IMR-90 (cell line): ENCODE results near the gene TMEM223. TPM values are rescaled to one million over a fixed set of nuclear protein-coding genes. Genes with fewer than 3 reads are reported as not detected.

Experiments
- ATAC-seq: fragments of 200-7000 bp; cut with Tn5 transposase; 2 replicates; pipeline ENCODE4 v1.9.1; 2020; ENCODE audit warnings: low read depth, mild to moderate bottlenecking, moderate library complexity
- BruUV-seq: library from RNA; stranded (reverse); fragments of 400-500 nt; replicated peaks from 2 replicates; lab custom pipeline; 2021; lab: Mats Ljungman, UMichigan
- CTCF ChIA-PET: fragments of 300-600 bp; formaldehyde crosslinking; extraction: SDS; loops from one replicate; lab custom pipeline; 2021; ENCODE audit warnings: antibody characterized with exemption; lab: Yijun Ruan, JAX
- POLR2A ChIA-PET: fragments of 300-600 bp; sonication (Branson Sonifier 250); formaldehyde crosslinking; loops from one replicate; lab custom pipeline; 2022; ENCODE audit warnings: antibody characterized with exemption; ENCODE audit not compliant: unreplicated experiment; lab: Charles Lee
- DNase-seq: peaks from one replicate; pipeline ENCODE4 v3.0.0; 2013
- H2AFZ ChIP-seq: replicated peaks from 2 replicates; pipeline ENCODE3; 2013; ENCODE audit warnings: low read length, mild to moderate bottlenecking; ENCODE audit not compliant: poor library complexity
- H2AK5ac ChIP-seq: 2 replicates; pipeline ENCODE4 v1.6.1; 2013; ENCODE audit warnings: low read depth, low read length, inconsistent platforms
- H2AK9ac ChIP-seq: replicated peaks from 2 replicates; pipeline ENCODE3; 2013; ENCODE audit warnings: mild to moderate bottlenecking, low read depth, low read length, moderate library complexity; ENCODE audit not compliant: poor library complexity
- H2BK120ac ChIP-seq: 2 replicates; pipeline ENCODE4 v1.6.1; 2013; ENCODE audit warnings: low read depth, low read length, inconsistent platforms
- H2BK15ac ChIP-seq: 3 replicates; pipeline ENCODE4 v1.6.1; 2013; ENCODE audit warnings: low read depth, low read length, inconsistent platforms
- H2BK20ac ChIP-seq: 2 replicates; pipeline ENCODE4 v1.6.1; 2013; ENCODE audit warnings: low read depth, mild to moderate bottlenecking, inconsistent platforms, low read length, moderate library complexity
- H2BK5ac ChIP-seq: 2 replicates; pipeline ENCODE4 v1.6.1; 2013; ENCODE audit warnings: mild to moderate bottlenecking, low read depth, low read length, inconsistent platforms; ENCODE audit not compliant: poor library complexity, severe bottlenecking
- H3K14ac ChIP-seq: replicated peaks from 2 replicates; pipeline ENCODE4 v1.6.1; 2013; ENCODE audit warnings: low read depth, low read length, inconsistent platforms
- H3K18ac ChIP-seq: 2 replicates; pipeline ENCODE4 v1.6.1; 2013; ENCODE audit warnings: low read depth, low read length, control low read depth
- H3K23ac ChIP-seq: 2 replicates; pipeline ENCODE4 v1.6.1; 2013; ENCODE audit warnings: low read depth, low read length, inconsistent platforms
- H3K27ac ChIP-seq: 2 replicates; pipeline ENCODE4 v1.5.1; 2013; ENCODE audit warnings: mild to moderate bottlenecking, control low read depth, low read length; ENCODE audit not compliant: insufficient read depth
- H3K27me3 ChIP-seq: 2 replicates; pipeline ENCODE4 v1.6.1; 2013; ENCODE audit warnings: low read length; ENCODE audit not compliant: control insufficient read depth, insufficient read depth
- H3K36me3 ChIP-seq: 2 replicates; pipeline ENCODE4 v1.6.1; 2013; ENCODE audit warnings: low read length, mixed read lengths; ENCODE audit not compliant: control insufficient read depth, insufficient read depth
- H3K4ac ChIP-seq: 2 replicates; pipeline ENCODE4 v1.6.1; 2013; ENCODE audit warnings: low read depth, low read length, inconsistent platforms
- H3K4me1 ChIP-seq: 2 replicates; pipeline ENCODE4 v1.6.1; 2013; ENCODE audit warnings: low read length, mixed read lengths; ENCODE audit not compliant: control insufficient read depth, insufficient read depth
- H3K4me2 ChIP-seq: 2 replicates; pipeline ENCODE4 v1.6.1; 2013; ENCODE audit warnings: low read depth, mild to moderate bottlenecking, control low read depth, low read length, moderate library complexity
- H3K4me3 ChIP-seq: 2 replicates; pipeline ENCODE4 v1.5.1; 2013; ENCODE audit warnings: low read depth, mild to moderate bottlenecking, control low read depth, low read length, moderate library complexity; ENCODE audit not compliant: insufficient read depth
- H3K56ac ChIP-seq: 2 replicates; pipeline ENCODE4 v1.6.1; 2013; ENCODE audit warnings: low read length, inconsistent platforms; ENCODE audit not compliant: insufficient read depth; ENCODE audit errors: extremely low read depth
- H3K79me1 ChIP-seq, 2 experiments: 2 replicates each; pipeline ENCODE4 v1.6.1; 2013; ENCODE audit warnings: low read length in 2 of 2, inconsistent platforms in 1 of 2, low read depth in 1 of 2
- H3K9ac ChIP-seq: 2 replicates; pipeline ENCODE4 v1.6.1; 2013; ENCODE audit warnings: low read depth, low read length, control low read depth
- H3K9me1 ChIP-seq: 2 replicates; pipeline ENCODE4 v1.6.1; 2013; ENCODE audit warnings: low read length, inconsistent platforms; ENCODE audit not compliant: insufficient read depth
- H3K9me3 ChIP-seq: 2 replicates; pipeline ENCODE4 v1.6.1; 2013; ENCODE audit warnings: low read length; ENCODE audit not compliant: control insufficient read depth, insufficient read depth
- H4K20me1 ChIP-seq: 2 replicates; pipeline ENCODE4 v1.6.1; 2013; ENCODE audit warnings: low read length, inconsistent platforms; ENCODE audit not compliant: insufficient read depth
- H4K5ac ChIP-seq: 2 replicates; pipeline ENCODE4 v1.6.1; 2013; ENCODE audit warnings: mild to moderate bottlenecking, low read depth, low read length, control low read depth
- H4K8ac ChIP-seq, 2 experiments: 2 replicates each; pipeline ENCODE4 v1.6.1; 2013; ENCODE audit warnings: low read depth in 2 of 2, low read length in 2 of 2, control low read depth in 1 of 2, inconsistent platforms in 1 of 2
- H4K91ac ChIP-seq: 2 replicates; pipeline ENCODE4 v1.6.1; 2013; ENCODE audit warnings: low read depth, low read length, inconsistent platforms; ENCODE audit not compliant: insufficient read depth
- BHLHE40 ChIP-seq: fragments of 150-350 bp; IDR thresholded peaks from 2 replicates; pipeline ENCODE4 v1.6.1; 2016; ENCODE audit warnings: mild to moderate bottlenecking, low read depth, low read length
- CEBPB ChIP-seq: IDR thresholded peaks from 2 replicates; pipeline ENCODE4 v1.6.1; 2012; ENCODE audit warnings: low read depth, low read length, improper control_type of control experiment
- CHD1 ChIP-seq: IDR thresholded peaks from 2 replicates; pipeline ENCODE4 v1.6.1; 2012; ENCODE audit warnings: low read depth, low read length, improper control_type of control experiment
- CTCF ChIP-seq: conservative IDR thresholded peaks from 2 replicates; pipeline ENCODE4 v1.5.1; 2012; ENCODE audit warnings: mild to moderate bottlenecking, low read depth, low read length, improper control_type of control experiment
- ELK1 ChIP-seq: fragments of 150-350 bp; IDR thresholded peaks from 2 replicates; pipeline ENCODE4 v1.6.1; 2016; ENCODE audit warnings: low read depth, mild to moderate bottlenecking, low read length, moderate library complexity, borderline replicate concordance
- FOS ChIP-seq: fragments of 150-350 bp; IDR thresholded peaks from 2 replicates; pipeline ENCODE4 v1.6.1; 2016; ENCODE audit warnings: low read depth, low read length
- MAFK ChIP-seq: IDR thresholded peaks from 2 replicates; pipeline ENCODE4 v1.6.1; 2012; ENCODE audit warnings: low read depth, low read length, improper control_type of control experiment
- MAZ ChIP-seq: IDR thresholded peaks from 2 replicates; pipeline ENCODE4 v1.6.1; 2012; ENCODE audit warnings: low read depth, mild to moderate bottlenecking, low read length, improper control_type of control experiment, moderate library complexity, borderline replicate concordance
- MXI1 ChIP-seq: IDR thresholded peaks from 2 replicates; pipeline ENCODE4 v1.6.1; 2012; ENCODE audit warnings: low read depth, mild to moderate bottlenecking, low read length, moderate library complexity, borderline replicate concordance
- NFE2L2 ChIP-seq: fragments of 150-350 bp; IDR thresholded peaks from 2 replicates; pipeline ENCODE4 v1.6.1; 2016; ENCODE audit warnings: low read depth, mild to moderate bottlenecking, low read length
- POLR2A ChIP-seq: IDR thresholded peaks from 2 replicates; pipeline ENCODE4 v1.6.1; 2012; ENCODE audit warnings: mild to moderate bottlenecking, low read depth, low read length
- RAD21 ChIP-seq: IDR thresholded peaks from 2 replicates; pipeline ENCODE4 v1.6.1; 2012; ENCODE audit warnings: low read length, improper control_type of control experiment
- RCOR1 ChIP-seq: IDR thresholded peaks from 2 replicates; pipeline ENCODE4 v1.6.1; 2012; ENCODE audit warnings: mild to moderate bottlenecking, low read length, improper control_type of control experiment; ENCODE audit not compliant: insufficient replicate concordance
- RFX5 ChIP-seq: IDR thresholded peaks from 2 replicates; pipeline ENCODE4 v1.8.0; 2012; ENCODE audit warnings: low read depth, mild to moderate bottlenecking, low read length, moderate library complexity
- SMC3 ChIP-seq: fragments of 150-350 bp; IDR thresholded peaks from 2 replicates; pipeline ENCODE4 v1.6.1; 2016; ENCODE audit warnings: low read depth, mild to moderate bottlenecking, antibody characterized with exemption, low read length, moderate library complexity
- USF2 ChIP-seq: fragments of 150-350 bp; IDR thresholded peaks from 2 replicates; pipeline ENCODE4 v1.6.1; 2017; ENCODE audit warnings: mild to moderate bottlenecking, antibody characterized with exemption, low read length, low read depth
- WGBS, 2 experiments: methylation state at CpG; one replicate each; pipeline versions ENCODE4 v1.1.5 to v1.1.7; 2013; ENCODE audit warnings: missing lambda C conversion rate in 2 of 2; ENCODE audit not compliant: insufficient read length in 1 of 2; ENCODE audit errors: extremely low coverage in 2 of 2; 5-methylcytosine and 5-hydroxymethylcytosine counted together
- dilution Hi-C: fragments of 300-500 bp; cut with HindIII; formaldehyde crosslinking; loops from one replicate; pipeline ENCODE4 v1.14.3; 2018; ENCODE audit warnings: low sequenced_read_pairs; ENCODE audit not compliant: unreplicated experiment
- in situ Hi-C: fragments of 300-500 bp; cut with MboI; formaldehyde crosslinking; loops from 3 replicates; pipeline ENCODE4 v1.14.3; 2019; ENCODE audit warnings: low sequenced_read_pairs, inconsistent platforms, mixed read lengths
- intact Hi-C: fragments of 100-400 bp; cut with micrococcal nuclease; formaldehyde crosslinking; loops from 2 replicates; pipeline ENCODE4 v1.10.0; 2022
- polyA plus RNA-seq, 3 experiments: library from polyadenylated mRNA; depleted of rRNA; stranded (reverse); fragments of >200 nt; gene quantifications; 2 replicates each; pipeline ENCODE4 v1.2.3, GENCODE V29; 2012; ENCODE audit warnings: low replicate concordance in 1 of 3
- total RNA-seq: library from RNA; depleted of rRNA; stranded (reverse); fragments of >200 nt; gene quantifications from 2 replicates; pipeline ENCODE4 v1.2.3, GENCODE V29; 2012

TMEM223 gene
- total and polyA plus RNA-seq, 2 of the 4 experiments (the other 2 are of a cell fraction), result 9.7 to 15.7 TPM

DNA sequence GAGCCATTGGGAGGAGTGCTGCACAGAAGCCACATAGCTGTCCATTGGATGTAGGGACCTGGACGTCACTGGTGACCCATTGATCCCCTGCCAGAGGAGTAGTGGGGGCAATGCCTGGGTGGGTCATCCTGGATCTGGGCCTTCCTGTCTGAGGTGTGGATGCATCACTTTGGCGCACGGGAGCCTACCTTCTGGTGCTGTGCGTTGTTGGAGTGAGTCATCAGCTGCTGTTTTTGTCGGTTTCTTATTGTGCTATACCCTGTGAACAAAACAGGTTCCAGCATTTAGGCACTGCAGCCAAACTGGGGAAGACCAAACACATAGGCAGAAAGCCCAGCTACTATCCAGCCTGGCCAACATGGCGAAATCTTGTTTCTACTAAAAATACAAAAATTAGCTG is 17.4 kb downstream of the TMEM223 start:
- no TSS peak for BruUV-seq
- dilution Hi-C loops (no loop called here), in situ Hi-C loops (no loop called here), intact Hi-C loops (no loop called here)
- Histone ChIP-seq H4K20me1 (no peaks in the 10 kb centered on the region), H2AK9ac (no peak overlapping the region), H3K4me2 (no peak overlapping the region), H3K18ac (no peak overlapping the region), H3K14ac (no peak overlapping the region), H2BK20ac (no peak overlapping the region), H2BK15ac (no peak overlapping the region), H3K56ac (no peak overlapping the region), H3K36me3 (peaks cover 26% of the 10 kb centered on the region), H3K23ac (no peak overlapping the region), H2AFZ (no peak overlapping the region), H3K4me1 (peaks cover 3% of the 10 kb centered on the region), H4K8ac (no peak overlapping the region), H3K4me3 (no peak overlapping the region), H3K27ac (no peak overlapping the region), H3K9me1 (0 out of 2 replicates have a peak, but pooled peaks cover 3% of the 10 kb centered on the region), H4K5ac (no peak overlapping the region), H2BK5ac (no peak overlapping the region), H3K4ac (no peak overlapping the region), H4K91ac (no peak overlapping the region), H2AK5ac (no peak overlapping the region), H3K9ac (no peak overlapping the region), H3K9me3 (no peaks in the 10 kb centered on the region), H2BK120ac (no peak overlapping the region), H3K27me3 (no peaks in the 10 kb centered on the region), H3K79me1 (peaks cover 8 to 31% of the 10 kb centered on the region in 2 experiments)
- DNase-seq (no peak), ATAC-seq (no peak)
- WGBS, 2 experiments, result 100% methylated on average over 4 of the region's 6 CpGs; no CpG with 5 or more reads in 1 of the 2 experiments
- TF ChIP-seq POLR2A (no peak), MAZ (no peak), RAD21 (no peak), CTCF (no peak), SMC3 (no peak), NFE2L2 (no peak), MAFK (no peak), RCOR1 (no peak), USF2 (no peak), MXI1 (no peak), CHD1 (no peak), ELK1 (no peak), CEBPB (no peak), RFX5 (no peak), FOS (no peak), BHLHE40 (no peak)
- POLR2A ChIA-PET, result no interaction called here
- CTCF ChIA-PET, result interaction anchor here (2.4 kb wide), 1 partner anchor 12 kb away, joined by 7 read pairs; no protein-coding TSS in a partner anchor
